Ramos (cell line): Measurements from ENCODE around the gene OSBPL2.

Experiments used
- in situ Hi-C: fragments of 300-500 bp; cut with MboI; formaldehyde crosslinking; loops from one replicate; pipeline ENCODE4 v1.14.3; 2022; ENCODE audit warnings: low sequenced_read_pairs; ENCODE audit not compliant: unreplicated experiment

The OSBPL2 gene

DNA sequence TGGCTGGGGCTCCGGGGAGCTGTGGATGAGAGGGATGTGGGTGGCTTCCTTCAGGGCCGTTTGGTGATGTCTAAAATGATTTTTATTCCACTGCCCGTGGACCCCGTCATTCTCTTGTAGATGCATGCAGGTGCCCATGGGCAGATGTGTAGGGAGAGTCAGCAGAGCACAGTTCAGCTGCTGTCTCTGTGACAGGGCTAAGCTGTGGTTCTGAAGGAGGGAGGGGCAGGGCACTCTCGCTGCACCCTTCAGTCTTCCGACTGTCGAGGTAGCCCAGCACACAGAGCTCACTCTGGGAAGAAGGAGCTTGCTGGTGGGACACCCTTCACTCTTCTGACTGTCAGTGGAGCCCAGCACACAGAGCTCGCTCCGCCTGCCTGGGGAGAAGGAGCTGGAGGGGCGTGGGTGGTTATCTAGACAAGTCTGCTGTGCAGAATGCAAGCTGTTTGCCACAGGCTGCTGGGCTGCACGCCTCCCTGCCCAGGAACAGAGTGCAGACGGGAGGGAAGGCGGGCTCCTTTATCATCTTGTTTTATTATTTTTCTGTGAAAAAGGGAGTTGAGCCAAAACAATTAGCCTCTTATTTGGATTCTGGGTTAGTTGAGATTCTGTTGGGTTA, 36.1 kb downstream of the OSBPL2 start:
- in situ Hi-C loops, result no loop called here

DNA sequence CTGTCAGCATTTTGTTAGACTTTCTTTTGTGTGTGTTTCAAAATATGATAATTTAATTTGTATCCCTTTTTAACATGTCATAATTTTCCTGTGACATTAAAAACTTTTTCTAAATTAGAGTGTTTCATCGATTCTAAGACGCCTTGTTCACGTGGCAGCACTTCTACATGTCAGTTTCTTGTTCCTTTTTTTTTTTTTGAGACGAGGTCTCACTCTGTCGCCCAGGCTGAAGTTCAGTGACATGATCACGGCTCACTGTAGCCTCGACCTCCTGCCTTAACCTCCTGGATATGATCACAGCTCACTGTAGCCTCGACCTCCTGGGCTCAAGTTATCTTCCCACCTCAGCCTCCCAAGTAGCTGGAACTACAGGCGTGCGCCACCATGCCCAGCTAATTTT, 36.9 kb downstream of the OSBPL2 start:
- in situ Hi-C loops, result no loop called here

DNA sequence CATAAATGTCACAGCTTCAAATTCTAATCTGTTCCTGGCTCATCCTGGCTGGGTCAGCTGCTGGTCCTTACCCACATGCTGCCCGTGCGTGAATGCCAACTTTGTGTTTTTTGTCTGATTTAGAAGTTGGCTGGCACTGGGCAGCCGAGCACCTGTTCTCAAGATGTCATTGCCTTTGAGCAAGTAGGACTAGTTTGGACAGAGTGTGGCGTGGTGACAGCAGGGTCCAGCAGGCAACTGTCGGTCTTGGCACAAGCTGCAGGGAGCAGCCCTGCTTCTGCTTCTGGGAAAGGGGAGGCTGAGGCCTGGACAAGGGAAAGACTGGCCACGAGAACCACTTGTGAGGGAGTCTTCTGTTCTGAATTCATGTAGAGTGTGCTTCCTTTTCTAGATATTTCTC, 38.1 kb downstream of the OSBPL2 start:
- in situ Hi-C loops, result no loop called here

DNA sequence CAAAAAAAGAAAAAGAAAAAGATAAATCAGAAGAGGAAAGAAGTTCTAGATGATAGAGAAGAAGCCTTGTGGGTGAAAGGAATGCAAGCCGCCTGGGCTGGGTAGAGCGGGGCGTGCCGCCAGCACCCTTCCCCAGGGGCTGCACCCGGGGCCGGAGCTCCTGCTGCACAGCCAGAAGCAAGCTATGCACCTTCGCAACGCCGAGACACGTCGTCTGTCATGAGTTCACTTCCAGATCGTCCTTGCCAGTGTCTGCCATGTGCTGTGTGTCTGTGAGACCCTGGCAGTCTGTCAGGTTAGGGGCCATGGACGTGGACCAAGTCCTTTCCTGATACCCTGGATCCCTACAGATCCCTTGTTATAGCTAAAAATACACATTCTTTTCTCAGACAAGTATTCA, 38.9 kb downstream of the OSBPL2 start:
- in situ Hi-C loops, result no loop called here

DNA sequence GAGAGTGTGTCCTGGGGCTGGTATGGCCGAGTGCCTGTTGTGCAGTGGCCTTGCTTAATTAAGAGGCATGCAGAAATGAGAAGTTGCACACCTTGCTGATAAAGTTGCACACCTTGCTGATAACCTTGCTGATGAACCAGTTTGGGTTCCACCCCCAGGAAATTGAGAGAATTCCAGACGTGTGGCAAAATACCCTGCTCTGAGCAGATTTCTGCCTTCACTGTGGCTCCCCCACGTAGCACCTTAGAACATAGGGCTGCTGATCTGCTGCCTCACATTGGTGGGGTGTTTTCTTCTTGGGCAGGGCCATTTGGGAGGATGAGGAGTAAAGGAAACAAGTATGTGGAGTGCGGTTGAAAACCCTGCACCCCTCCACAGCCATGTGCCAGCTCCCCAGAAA, 42.0 kb downstream of the OSBPL2 start:
- in situ Hi-C loops, result no loop called here

DNA sequence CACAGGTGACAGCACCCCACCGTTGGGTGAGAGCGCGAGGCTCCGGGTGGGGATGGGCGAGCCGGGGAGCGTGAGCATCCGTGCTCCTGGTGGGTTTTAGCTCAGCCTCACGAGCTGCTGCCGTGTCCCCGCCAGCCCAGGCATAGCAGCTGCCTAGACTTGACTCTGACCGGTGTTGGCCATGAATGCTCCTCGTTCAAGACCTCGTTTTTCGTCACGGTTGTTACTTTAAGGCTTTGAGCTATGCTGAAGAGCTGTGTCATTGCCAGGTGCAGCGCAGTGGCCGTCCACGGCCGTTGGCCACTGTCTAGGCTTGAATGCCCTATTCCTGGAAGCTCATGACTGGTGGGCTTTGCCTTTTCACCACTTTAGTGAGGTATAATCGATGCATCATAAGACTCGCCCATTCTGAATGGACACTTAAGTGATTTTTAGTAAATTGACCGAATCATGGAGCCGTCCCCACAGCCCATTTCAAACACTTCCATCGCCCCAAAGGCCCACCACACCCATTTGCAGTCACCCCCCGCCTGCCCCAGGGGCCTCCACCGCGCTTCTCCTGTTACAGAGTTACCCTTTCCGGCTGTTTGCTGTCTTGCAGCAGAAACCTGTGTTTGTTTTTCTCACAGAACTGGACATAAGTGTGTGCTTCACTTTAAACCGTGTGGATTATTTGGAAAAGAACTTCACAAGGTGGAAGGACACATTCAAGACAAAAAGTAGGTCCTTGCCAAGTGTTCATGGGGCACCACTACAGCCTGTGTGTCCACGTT, 43.0 kb downstream of the OSBPL2 start:
- in situ Hi-C loops, result no loop called here

DNA sequence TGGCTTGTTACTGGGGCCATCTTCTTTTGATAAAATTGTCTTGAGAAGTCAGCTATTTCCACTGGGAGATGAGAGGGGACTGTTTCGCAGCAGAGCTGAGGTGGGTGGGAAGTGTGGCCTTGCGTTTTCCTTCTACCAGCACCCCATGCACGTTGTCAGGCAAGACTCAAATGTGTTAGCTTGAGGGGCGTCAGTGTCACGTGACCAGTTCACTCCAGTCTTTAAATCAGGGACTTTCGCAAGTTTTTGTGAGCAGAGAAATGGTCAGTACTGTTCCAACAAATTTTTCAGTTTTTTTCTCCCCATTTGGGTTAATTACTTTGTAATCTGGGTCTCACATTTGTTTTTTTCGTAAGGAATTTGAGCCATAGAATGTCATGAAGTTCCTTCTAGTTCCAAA, 43.8 kb downstream of the OSBPL2 start:
- in situ Hi-C loops, result no loop called here

DNA sequence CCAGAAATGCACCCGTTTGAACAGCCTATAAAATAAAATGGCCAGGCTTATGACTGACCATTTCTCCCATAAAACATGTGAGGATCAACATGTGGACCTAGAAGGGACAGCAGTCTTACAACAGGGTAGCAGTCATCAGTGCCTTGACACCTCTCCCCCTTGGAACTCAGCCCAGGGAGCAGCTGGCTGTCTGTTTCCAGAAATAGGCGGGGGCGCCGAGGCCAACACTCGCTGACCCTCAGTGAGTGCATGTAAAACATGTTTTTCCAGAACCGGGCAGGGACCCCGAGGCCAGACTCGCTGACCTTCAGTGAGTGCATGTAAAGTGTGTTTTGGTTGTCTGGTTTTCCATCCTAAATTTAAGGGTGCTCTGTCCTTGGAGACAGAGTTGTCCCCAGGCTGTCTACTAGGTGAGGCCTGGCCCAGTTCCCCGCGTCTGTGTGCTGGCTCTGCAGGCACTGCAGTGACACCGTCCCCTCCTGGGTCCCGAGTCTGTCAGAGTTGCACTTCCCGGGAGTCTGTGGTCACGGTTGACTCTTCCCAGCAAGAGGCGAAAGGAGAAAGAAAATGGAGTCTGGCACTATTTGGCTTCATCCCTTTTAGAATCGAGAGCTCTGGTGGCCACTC, 44.7 kb downstream of the OSBPL2 start:
- in situ Hi-C loops, result no loop called here

DNA sequence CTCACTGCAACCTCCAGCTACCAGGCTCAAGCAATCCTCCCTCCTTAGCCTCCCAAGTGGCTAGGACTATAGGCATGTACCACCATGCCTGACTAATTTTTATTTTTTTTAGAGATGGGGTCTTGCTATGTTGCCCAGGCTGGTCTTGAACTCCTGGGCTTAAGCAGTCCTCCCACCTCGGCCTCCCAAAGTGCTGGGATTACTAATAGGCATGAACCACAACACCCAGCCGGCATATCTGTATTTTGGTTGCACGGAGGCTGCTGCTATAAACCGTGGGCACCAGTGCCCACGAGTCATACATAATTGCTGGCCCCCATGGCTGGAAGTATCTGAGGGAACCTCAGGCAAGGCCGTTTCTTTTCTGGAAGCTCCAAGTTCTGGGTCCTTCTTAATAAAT, 46.1 kb downstream of the OSBPL2 start:
- in situ Hi-C loops, result no loop called here

DNA sequence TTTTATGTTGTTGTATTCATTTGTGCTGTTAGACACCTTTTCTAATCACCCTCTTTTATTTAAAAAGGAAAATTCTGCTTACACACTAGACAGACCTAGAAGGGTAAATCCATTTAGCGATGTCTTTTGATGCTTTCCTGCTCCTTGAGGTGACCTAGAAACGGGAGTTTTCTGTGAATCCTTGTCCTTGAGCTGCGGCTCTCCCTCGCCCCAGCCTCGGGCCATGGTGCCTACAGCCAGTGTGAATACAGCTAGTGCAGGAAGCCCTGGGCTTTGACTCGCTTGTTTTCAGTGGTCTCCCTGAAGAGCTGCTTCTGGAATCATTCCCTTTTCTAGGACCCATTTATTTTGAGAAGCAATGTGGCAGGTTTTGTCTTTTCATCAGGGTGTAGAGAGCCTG, 46.8 kb downstream of the OSBPL2 start:
- in situ Hi-C loops, result no loop called here

DNA sequence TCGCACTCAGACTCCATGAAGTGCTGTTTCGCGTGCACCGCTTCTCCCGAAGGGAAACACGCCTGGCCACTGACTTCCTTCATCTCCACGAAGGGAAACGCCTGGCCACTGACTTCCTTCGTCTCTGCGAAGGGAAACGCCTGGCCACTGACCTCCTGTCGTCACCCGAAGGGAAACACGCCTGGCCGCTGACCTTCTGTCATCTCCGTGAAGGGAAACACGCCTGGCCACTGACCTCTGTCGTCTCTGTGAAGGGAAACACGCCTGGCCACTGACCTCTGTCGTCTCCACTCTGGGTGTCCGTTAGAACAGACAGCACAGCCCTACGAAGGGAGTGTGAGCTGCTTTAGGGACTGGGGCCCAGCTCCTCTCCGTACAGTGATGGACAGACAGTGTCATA, 47.4 kb downstream of the OSBPL2 start:
- in situ Hi-C loops, result no loop called here

DNA sequence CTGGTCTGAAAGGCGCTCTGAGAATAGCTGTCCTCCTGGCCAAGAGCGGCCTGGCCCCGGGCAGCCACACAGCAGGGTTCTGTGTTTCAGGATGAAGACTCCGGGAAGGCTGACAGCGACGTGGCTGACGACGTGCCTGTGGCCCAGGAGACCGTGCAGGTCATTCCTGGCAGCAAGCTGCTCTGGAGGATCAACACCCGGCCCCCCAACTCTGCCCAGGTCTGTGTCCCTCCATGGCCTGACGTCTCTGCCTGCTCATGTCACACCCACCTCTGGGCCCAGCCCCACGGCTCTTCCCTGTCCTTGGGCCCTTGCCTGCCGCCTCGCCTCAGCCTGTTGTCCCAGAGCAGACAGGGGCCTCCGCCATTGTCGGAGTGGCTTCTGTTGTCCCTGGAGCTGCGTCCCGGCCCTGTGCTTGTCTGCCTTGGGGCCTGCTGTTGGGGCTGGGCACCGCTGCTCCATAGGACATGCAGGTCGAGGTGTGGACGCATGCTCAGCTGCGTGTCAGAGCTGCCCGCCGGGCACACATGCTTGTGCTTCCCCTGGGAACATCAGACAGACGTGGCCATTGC, 48.3 kb downstream of the OSBPL2 start:
- in situ Hi-C loops, result no loop called here

DNA sequence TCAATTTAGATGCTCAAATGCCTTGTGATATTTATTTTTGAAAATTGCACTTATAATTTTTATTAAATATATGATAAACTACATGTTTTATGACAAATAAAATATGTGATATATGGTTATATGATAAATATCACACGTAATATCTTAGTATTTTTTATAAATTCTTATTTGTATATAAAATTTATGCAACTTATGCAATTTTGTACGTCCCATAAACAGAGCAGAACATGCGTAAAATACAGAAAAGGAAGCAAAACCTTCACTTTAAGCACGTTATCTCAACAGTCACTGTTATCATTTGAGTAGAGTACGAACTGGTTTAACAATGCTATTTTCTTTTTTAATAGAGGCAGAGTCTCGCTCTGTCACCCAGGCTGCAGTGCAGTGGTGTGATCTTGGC, 48.8 kb downstream of the OSBPL2 start:
- in situ Hi-C loops, result no loop called here

DNA sequence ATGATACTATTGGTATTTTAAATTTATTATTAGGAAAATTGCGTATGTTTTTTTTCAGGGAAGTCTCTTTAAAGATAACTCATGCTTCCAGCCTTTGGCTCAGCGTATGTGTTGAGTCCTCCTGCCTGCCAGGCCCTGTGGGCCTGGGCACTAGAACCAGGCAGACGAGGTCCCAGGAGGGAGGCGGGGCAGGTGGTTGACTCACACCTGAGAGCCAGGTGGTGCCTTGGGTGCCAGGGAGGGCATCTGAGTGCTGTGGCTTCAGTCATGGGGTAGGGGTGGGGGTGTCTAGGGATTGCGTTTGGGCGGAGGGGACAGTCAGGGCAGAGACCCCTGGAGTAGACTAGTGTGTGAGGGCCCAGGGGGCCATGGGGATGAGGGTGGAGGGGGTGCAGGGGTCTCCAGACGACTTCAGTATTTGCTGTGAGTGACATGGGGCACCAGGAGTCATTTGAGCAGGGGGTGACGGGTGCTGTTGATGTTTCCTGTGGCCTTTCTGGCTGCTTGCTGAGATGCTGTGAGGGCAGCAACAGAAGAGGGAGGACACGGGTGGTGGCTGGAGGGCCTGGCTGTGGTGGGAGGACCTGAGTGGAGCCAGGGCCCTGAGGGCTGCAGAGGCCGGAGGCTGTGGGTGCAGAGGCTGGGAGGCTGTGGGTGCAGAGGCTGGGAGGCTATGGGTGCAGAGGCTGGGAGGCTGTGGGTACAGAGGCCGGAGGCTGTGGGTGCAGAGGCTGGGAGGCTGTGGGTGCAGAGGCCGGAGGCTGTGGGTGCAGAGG, 49.6 kb downstream of the OSBPL2 start:
- in situ Hi-C loops, result no loop called here

DNA sequence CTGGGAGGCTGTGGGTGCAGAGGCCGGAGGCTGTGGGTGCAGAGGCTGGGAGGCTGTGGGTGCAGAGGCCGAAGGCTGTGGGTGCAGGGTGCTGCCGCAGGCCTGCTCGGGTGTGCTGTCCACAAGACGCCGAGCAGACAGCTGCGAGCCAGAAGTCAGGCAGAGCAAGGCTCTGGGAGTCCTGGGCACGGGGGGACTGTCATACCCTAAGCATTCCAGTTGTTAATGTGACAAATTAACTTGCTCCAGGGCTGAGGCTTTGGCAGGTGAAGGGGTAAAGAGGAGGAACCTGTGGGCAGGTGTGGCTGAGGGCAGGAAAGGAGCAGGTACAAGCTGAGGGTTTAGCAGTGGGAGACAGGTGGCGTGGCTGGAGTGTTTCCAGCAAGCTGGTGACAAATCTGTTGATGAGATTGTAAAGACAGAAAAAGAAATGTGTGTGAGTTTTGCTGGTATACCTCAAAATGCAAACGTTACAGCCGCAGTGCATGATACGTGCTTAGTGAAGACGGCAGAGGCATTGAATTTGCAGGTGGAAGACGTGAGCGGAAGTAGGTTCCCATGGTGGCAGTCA, 50.3 kb downstream of the OSBPL2 start:
- in situ Hi-C loops, result no loop called here

DNA sequence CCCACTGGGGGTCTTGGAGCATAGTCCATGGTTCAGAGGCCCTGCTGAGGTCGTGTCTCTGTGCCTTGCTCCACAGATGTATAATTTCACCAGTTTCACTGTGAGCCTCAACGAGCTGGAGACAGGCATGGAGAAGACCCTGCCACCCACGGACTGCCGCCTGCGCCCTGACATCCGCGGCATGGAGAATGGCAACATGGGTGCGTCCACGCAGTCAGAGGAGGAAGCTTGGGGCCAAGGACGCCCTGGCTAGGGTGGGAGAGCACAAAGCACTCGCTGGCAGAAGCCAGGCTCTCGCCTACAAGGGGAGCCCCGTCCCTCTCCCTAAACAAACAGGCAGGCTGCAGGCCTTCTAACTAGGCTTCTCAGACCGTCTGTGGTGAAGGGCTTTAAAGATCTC, 50.8 kb downstream of the OSBPL2 start:
- in situ Hi-C loops, result no loop called here

DNA sequence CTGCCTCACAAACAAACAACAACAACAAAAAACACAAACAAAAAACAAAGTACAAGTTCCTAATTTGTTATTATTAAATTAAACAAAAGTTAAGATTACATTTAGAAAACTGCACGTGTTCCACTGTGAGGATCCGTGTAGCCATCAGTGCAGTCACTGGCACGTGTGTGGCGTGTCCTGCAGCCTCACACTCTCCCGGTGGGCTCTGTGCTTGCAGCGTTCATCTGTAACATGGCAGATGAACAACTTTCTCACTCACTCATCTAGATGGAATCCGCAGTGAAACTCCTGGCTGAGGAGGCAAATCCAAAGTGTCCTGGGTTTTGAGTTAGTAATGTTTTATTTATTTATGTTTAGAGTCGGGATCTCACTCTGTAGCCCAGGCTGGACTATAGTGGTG, 51.6 kb downstream of the OSBPL2 start:
- in situ Hi-C loops, result no loop called here

DNA sequence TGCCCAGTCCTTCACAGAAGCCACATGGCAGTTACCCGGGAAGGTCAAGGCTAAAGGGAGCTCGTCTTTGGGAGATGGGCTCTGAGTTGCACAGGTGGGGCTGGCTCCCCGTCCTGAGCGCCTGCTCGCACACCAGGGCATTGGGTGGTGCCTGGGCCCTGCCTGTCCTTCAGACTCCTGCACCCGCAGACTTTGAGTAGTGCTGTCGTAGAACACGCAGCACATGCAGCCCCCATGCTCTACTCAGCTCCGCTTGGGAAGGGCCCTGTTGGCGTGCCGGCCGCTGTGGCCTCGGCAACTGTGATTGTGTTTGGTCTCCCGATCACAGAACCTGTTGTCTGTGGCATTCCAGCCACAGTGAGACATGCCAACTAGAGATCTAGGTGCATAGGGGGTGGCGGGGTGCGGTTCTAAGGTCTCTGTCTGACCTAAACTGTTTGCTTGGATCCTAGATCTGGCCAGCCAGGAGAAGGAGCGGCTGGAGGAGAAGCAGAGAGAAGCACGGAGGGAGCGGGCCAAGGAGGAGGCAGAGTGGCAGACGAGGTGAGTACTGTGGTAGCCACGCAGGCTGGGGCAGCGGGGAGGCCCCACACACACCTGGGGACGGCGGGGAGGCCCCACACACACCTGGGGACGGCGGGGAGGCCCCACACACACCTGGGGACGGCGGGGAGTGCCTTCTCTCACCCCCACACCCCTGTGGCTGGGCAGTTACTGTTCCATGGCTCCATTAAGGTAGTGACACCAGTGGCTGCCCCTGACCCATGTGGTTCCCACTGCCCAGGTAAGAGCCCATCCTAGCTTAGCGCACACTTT, 53.1 kb downstream of the OSBPL2 start:
- in situ Hi-C loops, result no loop called here

DNA sequence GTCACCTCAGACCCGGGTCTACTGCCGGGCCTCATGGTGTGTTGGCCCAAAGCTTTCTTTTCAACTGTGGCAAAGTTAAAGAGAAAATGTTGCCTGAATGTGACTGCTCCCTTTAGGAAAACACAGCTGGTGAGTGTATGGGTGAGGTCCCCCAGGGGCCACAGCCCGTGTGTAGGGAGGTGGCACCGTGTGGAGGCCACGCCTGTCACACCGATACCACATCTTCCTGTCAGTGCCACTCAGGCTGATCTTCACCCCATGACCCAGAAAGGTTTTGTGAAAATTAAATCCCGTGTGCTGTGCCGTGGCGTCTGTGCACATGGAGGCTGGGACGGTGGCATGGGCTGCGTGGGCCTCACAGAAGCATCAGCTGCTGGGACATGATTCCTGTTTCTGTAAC, 53.8 kb downstream of the OSBPL2 start:
- in situ Hi-C loops, result no loop called here
